HG03520 (cell line): Measurements from ENCODE around the gene SND1.
"Not testable (repeated sequence)": the region's sequence is repeated elsewhere in the genome, so short reads cannot be mapped to it uniquely, and the experiment has no call there.

Experiments used
- ATAC-seq: cut with Tn5 transposase; IDR thresholded peaks from one replicate; pipeline ENCODE4 v1.9.1; 2021; ENCODE audit warnings: mild to moderate bottlenecking, moderate library complexity; ENCODE audit not compliant: unreplicated experiment

Gene SND1

DNA sequence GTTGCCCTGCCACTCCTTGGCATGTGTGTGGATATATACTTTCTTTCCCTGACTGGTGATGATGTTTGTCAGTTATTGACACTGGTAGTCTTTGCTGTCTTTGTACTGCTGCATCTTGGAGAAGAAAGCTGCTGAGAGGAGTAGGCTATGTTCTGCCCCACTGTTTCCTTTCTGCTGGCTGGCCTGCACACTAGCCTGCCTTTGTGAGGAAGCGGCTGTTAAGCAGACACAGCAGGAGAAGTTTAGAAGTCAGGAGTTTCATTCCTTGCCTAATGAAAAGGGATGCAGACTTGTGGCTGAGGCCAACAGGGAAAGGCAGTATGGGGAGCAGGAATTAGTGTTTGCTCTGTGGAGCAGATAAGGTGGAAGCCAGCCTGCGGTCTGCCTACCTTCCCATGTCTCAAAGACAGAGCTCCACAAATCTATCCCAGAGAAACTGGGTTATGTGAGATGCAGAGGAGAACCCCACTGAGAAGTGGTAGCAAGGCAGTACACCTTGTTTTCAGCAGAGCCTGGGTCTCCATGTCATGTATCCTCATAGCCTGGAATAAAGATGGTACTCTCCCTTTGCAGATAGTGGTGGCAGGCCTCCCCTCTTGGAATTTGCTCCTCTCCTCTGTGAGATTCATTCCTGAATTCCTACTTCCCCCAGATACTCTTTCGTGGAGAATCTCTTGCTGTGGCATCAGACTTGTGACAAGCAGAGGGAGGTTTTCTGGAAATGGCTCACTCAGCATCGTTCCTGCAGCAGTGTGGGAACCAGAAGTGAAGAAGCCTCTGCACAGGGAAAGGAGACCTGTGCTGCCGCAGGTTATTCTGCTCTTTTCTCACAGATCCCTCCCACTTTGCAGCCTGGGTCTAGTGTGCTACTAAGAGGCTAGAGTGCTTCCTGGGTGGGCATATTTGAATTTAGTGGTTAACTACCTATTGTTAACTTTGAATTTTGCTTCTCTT is 249.0 kb downstream of the SND1 start:
- peak; percentile 39 for ATAC-seq

DNA sequence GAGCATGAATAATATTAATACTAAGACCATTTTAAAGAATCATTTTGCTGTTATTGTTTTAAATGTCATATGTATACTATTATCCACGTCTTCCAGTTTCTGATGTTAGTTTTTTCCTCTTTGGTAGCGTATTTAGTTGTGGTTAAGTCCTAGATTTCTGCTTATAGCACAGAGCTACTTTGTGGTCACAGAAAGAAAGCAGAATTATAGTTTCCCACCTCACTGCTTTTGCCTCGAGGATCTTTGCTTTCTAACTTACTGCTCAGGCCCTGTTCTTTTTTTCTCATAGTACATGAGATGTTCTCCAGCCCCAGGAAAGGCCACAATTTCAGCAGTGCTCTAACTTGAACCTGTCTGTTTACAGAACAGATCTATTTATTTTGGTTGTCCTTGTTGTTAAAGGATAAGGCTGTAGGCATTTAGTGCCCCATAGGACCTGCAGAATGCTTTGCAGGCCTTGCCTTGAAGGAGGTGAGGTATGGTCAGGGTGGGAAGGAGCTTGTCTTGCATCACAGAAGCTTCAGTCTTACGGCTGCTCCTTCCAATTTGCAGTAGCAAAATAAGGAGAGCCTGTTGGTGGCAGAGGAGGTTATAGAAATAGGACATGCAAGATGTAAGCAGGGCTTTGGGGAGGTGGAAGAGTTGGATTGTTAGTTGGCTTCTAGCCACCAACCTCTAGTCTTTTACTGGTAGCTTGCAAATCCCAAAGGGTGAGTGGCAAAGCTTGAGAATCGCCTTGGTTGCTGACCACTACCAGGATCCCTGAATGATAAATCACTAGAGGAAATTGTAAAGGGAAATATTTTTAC is 250.1 kb downstream of the SND1 start:
- no peak for ATAC-seq

DNA sequence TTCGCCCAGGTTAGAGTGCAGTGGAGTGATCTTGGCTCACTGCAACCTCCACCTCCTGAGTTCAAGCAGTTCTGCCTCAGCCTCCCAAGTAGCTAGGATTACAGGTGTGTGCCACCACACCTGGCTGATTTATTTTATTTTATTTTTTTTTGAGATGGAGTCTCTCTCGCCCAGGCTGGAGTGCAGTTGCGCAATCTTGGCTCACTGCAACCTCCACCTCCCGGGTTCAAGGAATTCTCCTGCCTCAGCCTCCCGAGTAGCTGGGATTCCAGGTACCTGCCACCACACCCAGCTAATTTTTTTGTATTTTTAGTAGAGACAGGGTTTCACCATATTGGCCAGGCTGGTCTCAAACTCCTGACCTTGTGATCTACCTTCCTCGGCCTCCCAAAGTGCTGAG is 250.8 kb downstream of the SND1 start:
- not testable (repeated sequence) for ATAC-seq

- ATAC-seq, result no peak
Measured at GRCh38 chr7:127903892-127904669, 252.1 kb downstream of the SND1 start.

GRCh38 chr7:127904670-127904985 is 252.6 kb downstream of the SND1 start:
- ATAC-seq, result no peak

DNA sequence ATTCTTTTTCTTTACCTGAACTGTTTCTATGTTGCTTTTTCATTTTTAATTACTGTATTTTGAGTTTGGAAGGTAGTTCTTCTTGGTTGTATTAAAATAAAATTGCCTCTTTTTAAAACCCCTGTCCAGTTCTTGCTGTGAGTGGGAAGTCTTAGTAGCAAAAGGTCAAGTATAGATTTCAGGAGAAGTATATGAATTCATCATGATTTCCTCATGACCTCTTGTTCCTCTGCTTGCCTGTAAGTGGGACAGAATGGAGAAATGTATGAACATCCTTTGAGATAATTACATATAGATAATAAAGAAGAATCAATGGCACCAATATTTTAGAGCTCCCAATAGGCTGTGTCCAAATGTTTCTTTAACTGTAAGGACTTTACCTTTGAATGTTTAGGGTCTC is 253.0 kb downstream of the SND1 start:
- ATAC-seq, result no peak

GRCh38 chr7:127905491-127906330 is 253.7 kb downstream of the SND1 start:
- ATAC-seq, result no peak

GRCh38 chr7:127907110-127908040 is 255.4 kb downstream of the SND1 start:
- no peak for ATAC-seq

- ATAC-seq, result no peak
Measured at GRCh38 chr7:127908430-127909258, 256.6 kb downstream of the SND1 start.

- ATAC-seq, result no peak
Measured at GRCh38 chr7:127909424-127910152, 257.6 kb downstream of the SND1 start.

DNA sequence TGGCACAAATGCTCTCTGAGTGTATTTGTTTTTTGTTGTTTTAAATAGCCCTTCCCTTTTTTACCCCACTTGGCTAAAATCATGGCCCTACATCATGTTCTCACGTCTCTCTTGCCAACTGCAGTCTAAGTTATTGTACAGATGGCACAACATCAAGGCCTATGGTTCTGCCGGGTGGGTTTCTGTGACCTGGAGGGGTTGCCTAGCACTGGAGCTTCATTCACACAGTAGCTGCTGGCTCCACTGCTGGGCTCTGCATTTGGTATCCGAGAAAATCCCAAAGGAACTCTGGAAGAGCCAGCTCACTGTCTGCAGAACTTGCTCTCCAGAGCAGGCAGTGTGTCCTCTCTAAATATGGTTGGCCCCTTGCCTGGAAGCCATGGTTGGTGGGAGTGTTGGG is 258.7 kb downstream of the SND1 start:
- ATAC-seq, result no peak

DNA sequence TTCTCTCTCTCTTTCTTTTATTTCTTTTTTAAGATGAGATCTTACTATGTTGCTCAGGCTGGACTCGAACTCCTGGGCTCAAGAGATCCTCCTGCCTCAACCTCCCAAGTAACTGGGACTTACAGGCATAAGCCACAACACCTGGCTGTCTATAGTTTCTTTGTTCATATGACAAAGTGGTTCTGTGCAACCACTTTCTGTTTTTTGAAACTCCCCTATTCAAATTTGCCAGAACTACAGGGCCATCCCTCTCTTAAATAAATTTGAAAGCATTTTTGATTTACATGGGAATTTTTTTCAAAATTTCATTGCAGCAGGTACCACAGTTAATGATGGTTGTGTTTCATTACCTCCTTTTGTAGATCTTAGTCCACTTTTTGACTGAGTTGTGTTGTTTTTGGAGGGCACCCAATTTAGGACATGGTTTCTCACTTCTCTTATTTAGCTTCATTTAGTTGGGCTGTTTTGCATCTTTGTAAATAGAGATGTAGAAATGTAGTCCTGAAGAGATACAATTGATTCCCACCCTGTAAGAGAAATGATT is 260.0 kb downstream of the SND1 start:
- peak; percentile 81 for ATAC-seq

DNA sequence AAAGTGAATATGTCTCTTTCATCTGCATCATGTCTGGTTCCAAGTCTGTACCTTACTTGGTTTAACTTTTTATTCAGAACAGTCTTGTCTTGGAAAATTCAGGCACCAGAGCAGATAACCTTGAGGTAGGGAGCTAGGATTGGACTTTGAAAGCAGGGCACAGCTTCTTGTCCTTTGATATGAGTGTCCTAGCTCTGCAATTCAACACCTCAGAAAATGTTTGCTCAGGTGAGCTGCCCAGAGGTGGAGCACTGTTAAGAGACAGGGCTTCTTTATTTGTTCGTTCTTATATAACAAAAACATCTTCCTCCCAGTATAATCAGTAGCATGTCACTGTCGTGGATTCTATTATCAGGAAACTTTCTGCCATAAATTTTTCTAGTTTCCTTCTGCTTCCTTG is 260.9 kb downstream of the SND1 start:
- ATAC-seq, result no peak

GRCh38 chr7:127913686-127914085 is 261.7 kb downstream of the SND1 start:
- no peak for ATAC-seq

- ATAC-seq, result no peak
Measured at GRCh38 chr7:127914693-127915092, 262.7 kb downstream of the SND1 start.

DNA sequence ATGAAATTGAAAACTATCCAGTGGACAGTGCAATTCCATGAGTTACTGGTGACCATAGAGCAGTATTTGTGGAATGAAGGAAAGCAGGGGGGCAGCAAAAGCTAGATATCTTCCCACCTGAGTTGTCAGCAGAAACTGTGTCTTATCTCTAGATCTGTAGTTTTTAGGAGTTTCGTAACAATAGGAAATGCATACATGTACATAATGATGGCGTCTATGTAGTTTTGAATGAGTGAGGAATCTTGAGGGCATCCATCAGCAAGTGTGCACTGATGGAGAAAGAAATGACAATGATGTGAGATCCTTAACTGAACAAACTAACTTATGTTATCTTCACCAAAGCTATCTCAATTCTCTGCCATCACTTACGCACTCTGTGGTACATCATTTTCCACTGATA is 264.7 kb downstream of the SND1 start:
- ATAC-seq, result no peak

GRCh38 chr7:127918130-127918529 is 266.1 kb downstream of the SND1 start:
- no peak for ATAC-seq
